ENCODE measurements around the gene ASCL5. TPM values are rescaled to one million over a fixed set of nuclear protein-coding genes. Genes with fewer than 3 reads are reported as not detected.

ASCL5 gene
- total and polyA plus RNA-seq, 9 of the 15 experiments (the other 6 are each of a cell fraction or from before 2014, with no cell fraction given): 0.09 TPM; not detected in 8

- Histone ChIP-seq H3K4me2 (ENCODE audit: insufficient read depth, low read length) (no peak overlapping the region), H4K20me1 (replicated peaks; ENCODE audit: control insufficient read depth, insufficient read depth, low read length) (peaks cover 6% of the 10 kb centered on the region; the same call in 1 of the 2 replicates), H3K9me1 (ENCODE audit: control insufficient read depth, insufficient read depth, low read length) (no peaks in the 10 kb centered on the region), H3K36me3 (ENCODE audit: control insufficient read depth, insufficient read depth, low read length) (peaks cover 100% of the 10 kb centered on the region), H3K79me2 (ENCODE audit: control insufficient read depth, insufficient read depth, low read length) (no peaks in the 10 kb centered on the region), H2AFZ (ENCODE audit: low read depth, low read length) (no peak overlapping the region), H3K9ac (ENCODE audit: insufficient read depth in 1 of 2, low read depth in 2 of 2, low read length in 2 of 2) (0 out of 4 replicates have a peak overlapping the region, but pooled peaks of 1 of the 2 experiments have one; percentile 2), H3K4me3 (no peak overlapping the region), H3K4me1 (replicated peaks in 1 of 2; ENCODE audit: control insufficient read depth in 2 of 2, insufficient read depth in 2 of 2, low read length in 2 of 2) (peaks cover 0 to 4% of the 10 kb centered on the region in 2 experiments; a peak in 3 of 5 replicates), H3K27me3 (ENCODE audit: control insufficient read depth in 2 of 2, insufficient read depth in 2 of 2, low read length in 2 of 2) (no peaks in the 10 kb centered on the region), H3K9me3 (replicated peaks; ENCODE audit: control insufficient read depth, insufficient read depth, low read depth, low read length) (no peaks in the 10 kb centered on the region), H3K27ac (ENCODE audit: extremely low read depth, low read depth, low read length) (no peak overlapping the region)
- no TSS peak for BruUV-seq (replicated peaks)
- CTCF ChIA-PET (ENCODE audit: low intra/inter-chr PET ratio): no interaction called here
- POLR2A ChIA-PET: interaction anchor here (0.7 to 1.0 kb wide), 4 partner anchors 11 to 70 kb away, joined by 3 to 5 read pairs (median 4); no protein-coding TSS in a partner anchor
- no peak for TF ChIP-seq ZNF12 (CRISPR knock-in tag; IDR thresholded peaks at IDR 0.05)
- peak; percentile 37; the same call in 1 of the 2 replicates for TF ChIP-seq RBFOX2 (IDR thresholded peaks at IDR 0.05; ENCODE audit: low read depth, low read length)
- no peak for TF ChIP-seq PML (IDR thresholded peaks at IDR 0.05; ENCODE audit: low read length)
- no peak for TF ChIP-seq ATF7 (IDR thresholded peaks at IDR 0.05)
- no peak for DNase-seq (ENCODE audit: extremely low read depth in 1 of 4, low spot score in 3 of 4)
- in situ Hi-C loops (cut with MboI): loop anchor here (5.0 kb wide), 1 partner anchor 70 kb away; no protein-coding TSS in a partner anchor
- no peak for ATAC-seq
- intact Hi-C loops (cut with micrococcal nuclease): no loop called here
- FAIRE-seq: no peak
- 77% methylated on average over 17 of the region's 17 CpGs for WGBS (ENCODE audit: insufficient coverage, low coverage, missing lambda C conversion rate)
These were observed 19.8 kb upstream of the ASCL5 start for GRCh38 chr1:201146626-201147390.

GRCh38 chr1:201145816-201146215 lies 18.8 kb upstream of the ASCL5 start:
- Histone ChIP-seq H3K9me3 (replicated peaks; ENCODE audit: control insufficient read depth, insufficient read depth, low read depth, low read length) (no peaks in the 10 kb centered on the region), H3K79me2 (ENCODE audit: control insufficient read depth, insufficient read depth, low read length) (no peaks in the 10 kb centered on the region), H3K4me1 (replicated peaks in 1 of 2; ENCODE audit: control insufficient read depth in 2 of 2, insufficient read depth in 2 of 2, low read length in 2 of 2) (peaks cover 0 to 4% of the 10 kb centered on the region in 2 experiments; a peak in 3 of 5 replicates), H3K27me3 (ENCODE audit: control insufficient read depth in 2 of 2, insufficient read depth in 2 of 2, low read length in 2 of 2) (no peaks in the 10 kb centered on the region), H3K4me2 (ENCODE audit: insufficient read depth, low read length) (no peak overlapping the region), H3K4me3 (no peak overlapping the region), H4K20me1 (replicated peaks; ENCODE audit: control insufficient read depth, insufficient read depth, low read length) (peaks cover 6% of the 10 kb centered on the region; the same call in 1 of the 2 replicates), H3K27ac (ENCODE audit: extremely low read depth, low read depth, low read length) (no peak overlapping the region), H2AFZ (ENCODE audit: low read depth, low read length) (no peak overlapping the region), H3K36me3 (ENCODE audit: control insufficient read depth, insufficient read depth, low read length) (peaks cover 100% of the 10 kb centered on the region), H3K9me1 (ENCODE audit: control insufficient read depth, insufficient read depth, low read length) (no peaks in the 10 kb centered on the region), H3K9ac (ENCODE audit: insufficient read depth in 1 of 2, low read depth in 2 of 2, low read length in 2 of 2) (no peak overlapping the region)
- no peak for DNase-seq (ENCODE audit: extremely low read depth in 1 of 4, low spot score in 3 of 4)
- BruUV-seq (replicated peaks): no TSS peak
- intact Hi-C loops (cut with micrococcal nuclease): no loop called here
- in situ Hi-C loops (cut with MboI): loop anchor here (5.0 kb wide), 1 partner anchor 71 kb away; no protein-coding TSS in a partner anchor
- WGBS (ENCODE audit: insufficient coverage, low coverage, missing lambda C conversion rate): 76% methylated on average over 7 of the region's 7 CpGs
- ChIA-PET CTCF (ENCODE audit: low intra/inter-chr PET ratio) (no interaction called here), POLR2A (interaction anchor here (0.6 to 1.4 kb wide), 4 partner anchors 10 to 801 kb away, joined by 3 to 5 read pairs (median 3); partner anchors contain the start of gene LMOD1)
- FAIRE-seq: no peak
- no peak for ATAC-seq
- TF ChIP-seq SMC3 (conservative IDR thresholded peaks at IDR 0.05; ENCODE audit: insufficient read depth, low read depth, low read length) (no peak), ZNF518B (CRISPR knock-in tag; IDR thresholded peaks at IDR 0.05) (no peak), RBM25 (IDR thresholded peaks at IDR 0.05; ENCODE audit: low read depth, low read length, severe bottlenecking) (no peak), ELK1 (CRISPR knock-in tag; IDR thresholded peaks at IDR 0.05) (no peak), ZNF551 (CRISPR knock-in tag; IDR thresholded peaks at IDR 0.05) (no peak), ARID1B (IDR thresholded peaks at IDR 0.05) (no peak)

Measured in K562 (cell line).